ENCODE results near the gene SDSL.
A peak's percentile ranks its signal among the peaks of the same experiment; 100 is the strongest.

The SDSL gene

GRCh38 chr12:113420996-113421595 lies 1.1 kb upstream of the SDSL start:
- DNase-seq (ENCODE audit: low read depth, low spot score): no peak

GRCh38 chr12:113422886-113423669 lies 898 bp downstream of the SDSL start:
- DNase-seq (ENCODE audit: low read depth, low spot score): no peak

GRCh38 chr12:113424456-113424855 lies 2.3 kb downstream of the SDSL start:
- no peak for DNase-seq (ENCODE audit: low read depth, low spot score)

- peak; percentile 73 for DNase-seq (ENCODE audit: low read depth, low spot score)
Observed at GRCh38 chr12:113424915-113425823, 3.0 kb downstream of the SDSL start.

GRCh38 chr12:113425960-113426453 lies 3.8 kb downstream of the SDSL start:
- DNase-seq (ENCODE audit: low read depth, low spot score): no peak

- no peak for DNase-seq (ENCODE audit: low read depth, low spot score)
Observed at GRCh38 chr12:113427882-113428281, 5.7 kb downstream of the SDSL start.

GRCh38 chr12:113428482-113428881 lies 6.3 kb downstream of the SDSL start:
- DNase-seq (ENCODE audit: low read depth, low spot score): no peak

GRCh38 chr12:113432986-113433385 lies 10.8 kb downstream of the SDSL start:
- peak; percentile 50 for DNase-seq (ENCODE audit: low read depth, low spot score)

- no peak for DNase-seq (ENCODE audit: low read depth, low spot score)
Observed at GRCh38 chr12:113435367-113435766, 13.2 kb downstream of the SDSL start.

- DNase-seq (ENCODE audit: low read depth, low spot score): no peak
Observed at GRCh38 chr12:113436586-113436985, 14.4 kb downstream of the SDSL start.

- no peak for DNase-seq (ENCODE audit: low read depth, low spot score)
Observed at GRCh38 chr12:113436993-113437728, 15.0 kb downstream of the SDSL start.

- no peak for DNase-seq (ENCODE audit: low read depth, low spot score)
Observed at GRCh38 chr12:113437729-113438100, 15.5 kb downstream of the SDSL start.

- no peak for DNase-seq (ENCODE audit: low read depth, low spot score)
Observed at GRCh38 chr12:113438523-113439300, 16.5 kb downstream of the SDSL start.

- DNase-seq (ENCODE audit: low read depth, low spot score): no peak
Observed at GRCh38 chr12:113439301-113439597, 17.1 kb downstream of the SDSL start.

GRCh38 chr12:113439606-113440030 lies 17.4 kb downstream of the SDSL start:
- peak; percentile 67 for DNase-seq (ENCODE audit: low read depth, low spot score)

GRCh38 chr12:113440336-113440735 lies 18.2 kb downstream of the SDSL start:
- no peak for DNase-seq (ENCODE audit: low read depth, low spot score)

- no peak for DNase-seq (ENCODE audit: low read depth, low spot score)
Observed at GRCh38 chr12:113440947-113441782, 19.0 kb downstream of the SDSL start.

GRCh38 chr12:113443030-113443539 lies 20.9 kb downstream of the SDSL start:
- no peak for DNase-seq (ENCODE audit: low read depth, low spot score)

GRCh38 chr12:113445544-113446171 lies 23.5 kb downstream of the SDSL start:
- DNase-seq (ENCODE audit: low read depth, low spot score): no peak

Measured in astrocyte of the hippocampus (primary cell).